ENCODE measurements around the gene CBX4.

The CBX4 gene

DNA sequence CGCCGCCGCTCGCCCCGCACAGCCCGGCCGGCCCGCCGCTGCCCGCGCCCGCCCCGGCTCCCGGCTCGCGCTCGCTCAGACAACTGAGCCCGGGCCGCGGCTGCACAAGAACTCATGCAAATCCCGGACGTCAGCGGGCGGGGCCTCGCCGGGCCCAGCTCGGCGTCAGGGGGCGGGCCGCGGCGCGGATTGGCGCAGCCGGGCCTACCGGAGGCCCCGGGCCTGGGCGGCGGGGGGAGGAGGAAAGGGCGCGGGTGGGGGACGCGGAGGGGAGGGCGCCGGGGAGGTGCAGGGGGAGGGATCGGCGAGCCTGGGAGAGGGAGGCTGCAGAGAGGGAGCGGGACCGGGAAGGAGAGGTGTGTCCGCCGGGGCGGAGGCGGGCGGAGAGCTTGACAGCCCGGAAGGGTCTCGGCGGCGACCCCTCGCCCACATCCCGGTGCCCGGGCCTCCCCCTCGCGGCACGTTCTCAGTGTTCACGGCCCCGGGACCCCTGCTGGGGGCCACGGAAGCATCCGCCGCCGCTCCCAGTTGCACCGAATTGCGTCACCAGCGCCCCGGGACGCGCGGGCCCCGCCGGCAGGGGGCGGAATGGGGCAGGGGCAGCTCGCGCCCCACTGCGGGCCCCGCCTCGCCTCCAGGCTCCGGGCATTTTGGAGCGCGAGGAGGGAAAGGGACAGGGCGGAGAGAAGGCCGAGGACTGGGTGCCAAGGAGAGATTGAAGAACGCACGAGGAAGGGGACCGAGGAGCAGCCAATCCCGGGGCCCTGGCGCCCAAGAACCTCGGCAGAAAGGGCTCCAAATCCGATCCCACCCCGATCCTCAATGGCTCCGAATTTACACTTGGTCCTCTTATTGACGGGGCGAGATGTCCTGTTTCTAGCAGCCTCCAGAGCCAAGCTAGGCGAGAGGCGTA, at the start of gene CBX4:
TSS of gene CBX4 (minus strand) at position 85 of the 913 bp plus-strand sequence. CDS start 189 bp downstream, outside the sequence.
- peak; percentile 92 to 97 for DNase-seq

DNA sequence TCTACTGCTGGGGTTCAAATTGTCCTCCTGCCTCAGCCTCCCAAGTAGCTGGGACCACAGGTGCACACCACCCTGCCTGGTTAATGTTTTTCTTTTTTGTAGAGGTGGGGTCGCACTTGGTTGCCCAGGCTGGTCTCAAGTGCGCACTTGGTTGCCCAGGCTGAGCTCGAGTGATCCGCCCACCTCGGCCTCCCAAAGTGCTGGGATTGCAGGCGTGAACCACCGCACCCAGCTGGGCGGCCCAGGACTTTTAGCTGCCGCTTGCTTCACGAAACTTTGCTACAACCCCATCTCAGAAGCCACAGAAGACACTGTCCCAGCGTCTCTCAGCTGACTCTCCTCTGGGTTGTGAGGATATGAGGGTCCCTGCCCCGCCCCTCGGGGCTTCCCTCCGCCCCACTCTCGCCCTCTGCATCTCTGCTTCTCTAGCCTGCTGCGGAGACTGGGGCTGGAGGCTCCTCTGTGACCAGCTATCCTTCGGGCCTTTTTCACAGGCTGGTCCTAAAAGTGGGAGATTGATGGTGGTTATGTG, 48.8 kb upstream of the CBX4 start:
- no peak for DNase-seq

DNA sequence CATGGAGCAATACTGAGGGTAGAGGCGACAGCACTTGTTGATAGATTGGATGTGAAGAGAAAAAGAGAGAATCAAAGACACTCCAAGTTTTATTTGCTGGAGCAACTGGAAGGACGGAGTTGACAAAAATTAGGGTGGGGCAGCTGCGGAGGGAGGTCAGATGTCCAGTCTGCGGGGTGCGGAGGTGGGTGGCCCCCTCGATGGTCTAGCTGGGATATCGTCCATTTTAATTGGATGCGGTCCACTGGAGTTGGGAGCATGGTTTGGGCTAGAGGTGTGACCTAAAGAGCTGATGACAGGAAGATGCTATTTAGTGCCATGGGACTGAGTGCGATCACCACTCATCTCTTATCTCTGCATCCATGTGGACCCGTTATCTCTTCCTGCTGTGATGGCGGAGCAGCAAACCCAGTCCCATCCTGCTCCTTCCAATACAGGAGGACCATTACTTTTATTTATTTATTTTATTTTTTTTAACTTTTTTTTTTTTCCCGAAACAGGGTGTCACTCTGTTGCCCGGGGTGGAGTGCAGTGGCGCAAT, 48.3 kb upstream of the CBX4 start:
- DNase-seq, result no peak

DNA sequence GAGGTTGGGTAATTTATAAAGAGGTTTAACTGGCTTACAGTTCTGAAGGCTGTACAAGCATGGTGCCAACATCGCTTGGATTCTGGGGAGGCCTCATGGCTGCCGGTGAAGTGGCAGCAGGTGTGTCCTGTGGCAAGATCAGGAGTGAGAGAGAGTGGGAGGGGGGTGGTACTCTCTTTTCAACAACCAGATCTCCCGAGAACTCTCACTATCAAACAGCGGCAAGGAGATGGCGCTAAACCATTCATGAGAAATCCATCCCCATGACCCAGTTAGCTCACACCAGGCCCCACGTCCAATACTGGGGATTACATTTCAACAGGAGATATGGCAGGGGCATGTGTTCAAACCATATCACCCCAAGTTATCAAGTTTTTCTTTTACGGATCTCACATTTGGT, 44.0 kb upstream of the CBX4 start:
- no peak for DNase-seq

DNA sequence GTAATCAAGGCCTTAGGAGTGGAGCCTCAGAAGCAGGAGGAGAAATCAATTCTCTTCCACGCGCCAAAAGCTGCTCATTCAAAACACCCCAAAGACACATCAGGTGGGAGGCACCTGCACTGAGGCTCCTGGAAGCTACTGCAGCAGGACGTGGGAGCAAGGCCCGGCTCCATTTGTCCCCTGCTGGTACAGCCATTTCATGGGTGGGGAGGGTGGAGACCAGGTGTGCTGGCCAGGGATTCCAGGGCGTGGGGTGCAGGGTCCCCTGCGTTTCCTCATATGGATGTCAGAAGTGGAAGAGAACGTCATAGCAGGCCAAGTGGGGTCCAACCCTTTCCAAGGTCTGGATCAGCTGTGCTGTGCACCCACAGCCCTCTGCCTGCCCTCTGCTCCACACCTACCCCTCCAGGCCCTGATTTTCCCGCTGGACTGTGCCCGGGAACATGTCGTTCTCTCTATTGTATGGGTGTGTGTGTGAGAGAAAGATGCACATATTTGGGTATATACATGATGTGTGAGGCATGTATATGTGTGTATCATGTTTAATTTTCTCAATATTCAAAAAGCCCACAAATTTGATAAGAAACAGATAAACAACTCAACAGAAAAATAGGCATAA, 39.2 kb upstream of the CBX4 start:
- no peak for DNase-seq

DNA sequence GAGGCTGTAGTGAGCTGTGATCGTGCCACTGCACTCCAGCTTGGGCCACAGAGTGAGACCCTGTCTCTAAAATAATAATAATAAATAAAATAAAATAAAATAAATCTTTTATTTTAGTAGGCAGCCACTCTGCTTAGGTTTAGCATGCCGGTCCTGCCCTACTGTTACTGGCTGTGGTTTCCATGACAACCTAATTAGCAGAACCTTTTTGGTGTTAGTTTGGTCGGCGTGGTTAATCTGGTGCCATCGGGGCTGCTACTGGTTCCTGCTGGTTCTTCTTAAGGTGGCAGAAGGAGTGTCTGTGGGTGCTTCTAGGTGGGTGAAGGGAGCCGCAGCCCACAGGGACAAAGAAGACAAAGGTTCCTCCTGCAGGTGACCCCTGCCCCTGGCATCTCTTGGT, 37.8 kb upstream of the CBX4 start:
- DNase-seq, result no peak

DNA sequence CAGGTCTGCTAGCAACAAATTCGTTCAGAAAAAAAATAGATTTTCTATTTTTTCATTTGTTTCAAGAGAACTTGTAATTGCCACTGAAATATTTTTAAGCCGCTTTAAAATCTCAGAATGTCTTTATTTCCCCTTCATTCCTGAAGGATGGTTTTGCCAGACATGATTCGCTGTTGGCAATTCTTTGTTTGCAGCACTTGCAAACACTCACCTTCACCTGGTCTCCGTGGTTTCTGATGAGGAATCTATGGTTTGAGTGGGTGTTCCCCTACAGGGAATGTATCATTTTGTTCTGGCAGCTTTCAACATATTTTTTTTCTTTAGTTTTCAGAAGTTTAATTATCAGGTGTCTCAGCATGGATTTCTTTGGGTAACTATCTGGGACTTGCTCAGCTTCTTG, 36.3 kb upstream of the CBX4 start:
- DNase-seq, result no peak

DNA sequence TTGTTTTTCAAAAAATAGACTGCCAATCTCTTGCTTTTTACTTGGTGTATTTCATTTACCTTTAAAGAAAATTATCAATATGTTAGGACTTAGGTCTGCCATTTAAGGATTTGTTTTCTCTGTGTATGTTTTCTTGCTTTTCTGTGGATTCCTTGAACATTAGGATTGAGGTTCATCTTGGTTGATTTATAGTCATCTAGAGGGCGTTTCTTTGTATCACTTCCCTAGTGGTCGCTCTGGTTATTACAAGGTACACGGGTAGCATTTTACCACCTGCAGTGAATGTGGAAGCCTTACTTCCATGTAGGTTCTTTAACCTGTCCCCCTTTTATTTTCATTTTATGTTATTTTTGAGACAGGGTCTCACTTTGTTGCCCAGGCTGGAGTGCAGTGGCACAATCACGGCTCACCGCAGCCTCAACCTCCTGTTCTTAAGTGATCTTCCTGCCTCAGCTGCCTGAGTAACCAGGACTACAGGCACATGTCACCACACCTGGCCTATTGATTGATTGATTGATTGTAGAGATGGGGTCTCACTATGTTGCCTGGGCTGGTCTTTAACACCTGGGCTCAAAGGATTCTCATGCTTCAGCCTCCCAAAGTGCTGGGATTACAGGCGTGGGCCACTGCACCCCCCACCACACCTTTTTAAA, 35.2 kb upstream of the CBX4 start:
- peak; percentile 40 to 68 for DNase-seq

DNA sequence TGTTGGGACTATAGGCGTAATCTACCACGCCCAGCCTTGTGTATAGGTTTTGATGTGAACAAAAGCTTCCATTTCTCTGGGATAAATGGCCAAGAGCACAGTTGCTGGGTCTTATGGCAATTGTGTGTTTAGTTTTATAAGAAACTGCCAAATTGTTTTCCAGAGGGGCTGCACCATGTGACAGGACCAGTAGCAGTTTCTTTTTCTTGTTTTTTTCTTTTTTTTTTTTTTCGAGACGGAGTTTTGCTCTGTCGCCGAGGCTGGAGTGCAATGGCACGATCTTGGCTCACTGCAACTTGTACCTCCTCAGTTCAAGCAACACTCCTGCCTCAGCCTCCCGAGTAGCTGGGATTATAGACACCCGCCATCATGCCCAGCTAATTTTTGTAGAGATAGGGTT, 34.3 kb upstream of the CBX4 start:
- no peak for DNase-seq

DNA sequence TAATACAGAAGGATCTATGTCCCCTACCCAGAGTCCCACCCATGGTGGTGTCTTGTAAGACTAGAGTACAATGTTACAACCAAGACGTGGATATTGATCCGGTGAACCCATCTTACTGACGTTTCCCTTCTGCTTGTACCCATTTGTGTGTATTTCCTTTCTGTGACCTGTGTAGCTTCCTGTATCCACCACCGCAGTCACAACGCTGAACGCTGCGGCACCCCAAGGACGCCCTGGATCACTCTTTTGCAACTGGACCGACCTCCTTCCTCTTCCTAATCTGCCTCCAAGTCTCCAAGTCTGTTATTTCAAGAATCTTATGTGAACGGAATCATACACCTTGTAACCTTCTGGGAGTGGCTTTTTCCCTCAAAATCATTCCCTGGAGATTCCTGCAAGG, 33.5 kb upstream of the CBX4 start:
- DNase-seq, result no peak

DNA sequence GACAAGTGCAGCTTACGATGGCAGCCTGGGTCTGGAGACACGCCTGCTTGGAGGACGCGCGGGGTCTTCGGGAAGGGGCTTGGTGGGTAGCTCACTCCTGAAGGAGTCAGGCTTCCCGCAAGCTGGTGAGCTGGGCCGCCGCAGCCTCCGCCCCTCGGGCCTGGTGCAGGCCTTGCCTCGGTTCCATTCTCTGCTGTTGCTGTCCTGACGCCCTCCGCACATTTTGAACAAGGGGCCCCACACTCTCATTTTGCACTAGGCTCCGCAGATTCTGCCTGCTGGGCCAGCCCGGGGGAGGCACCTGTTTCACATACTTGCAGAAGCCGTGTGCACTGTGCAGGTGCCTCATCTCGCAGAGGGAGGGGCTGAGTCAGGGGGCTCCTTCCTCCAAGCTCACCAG, 31.9 kb upstream of the CBX4 start:
- no peak for DNase-seq

DNA sequence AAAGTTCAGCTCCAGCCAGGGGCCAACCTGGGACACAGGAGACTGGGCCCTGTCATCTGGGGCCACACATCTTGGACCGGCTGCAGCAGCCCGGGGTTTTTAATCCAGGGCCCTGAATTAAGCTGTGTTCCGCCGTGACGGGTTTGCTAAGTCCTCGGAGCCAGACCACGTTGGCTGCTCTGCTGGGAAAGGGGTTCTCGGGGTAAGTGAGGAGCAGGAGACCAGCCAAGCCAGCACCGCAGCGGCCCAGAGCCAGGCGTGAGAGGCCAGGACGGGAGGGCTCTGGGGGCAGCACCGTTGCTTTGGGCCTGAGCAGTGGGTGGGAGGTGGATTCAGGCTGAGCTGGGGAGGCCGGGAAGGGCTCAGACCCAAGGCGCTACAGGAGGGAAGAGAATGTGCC, 31.3 kb upstream of the CBX4 start:
- DNase-seq, result no peak

DNA sequence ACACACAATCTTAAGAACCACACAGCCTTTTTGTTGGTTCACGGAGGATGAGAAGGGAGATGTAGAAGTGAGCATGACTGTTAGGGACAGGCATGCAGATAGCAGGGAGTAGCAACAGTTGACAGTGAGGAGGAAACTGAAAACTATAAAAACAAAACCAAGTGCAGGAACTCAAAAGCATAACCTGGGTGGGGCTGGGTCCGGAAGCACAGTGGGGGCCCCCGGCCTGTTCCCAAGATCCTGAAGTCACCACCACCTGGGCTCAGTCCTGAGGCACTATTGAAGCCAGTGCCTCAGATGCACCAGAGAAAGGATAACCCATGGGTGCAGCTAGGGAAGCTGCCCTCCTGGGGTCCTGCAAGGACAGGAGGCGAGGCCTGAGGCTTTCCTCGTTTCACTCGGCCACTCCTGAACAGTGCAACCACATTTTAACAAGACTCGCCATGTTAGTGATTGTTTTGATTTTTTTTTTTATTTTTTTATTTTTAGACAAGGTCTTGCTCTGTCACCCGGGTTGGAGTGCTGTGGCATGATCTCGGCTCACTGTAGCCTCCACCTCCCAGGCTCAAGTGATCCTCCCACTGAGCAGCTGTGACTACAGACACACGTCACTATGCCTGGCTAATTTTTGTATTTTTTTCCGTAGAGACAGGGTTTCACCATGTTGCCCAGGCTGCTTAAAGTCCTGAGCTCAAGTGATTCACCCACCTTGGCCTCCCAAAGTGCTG, 27.7 kb upstream of the CBX4 start:
- no peak for DNase-seq

DNA sequence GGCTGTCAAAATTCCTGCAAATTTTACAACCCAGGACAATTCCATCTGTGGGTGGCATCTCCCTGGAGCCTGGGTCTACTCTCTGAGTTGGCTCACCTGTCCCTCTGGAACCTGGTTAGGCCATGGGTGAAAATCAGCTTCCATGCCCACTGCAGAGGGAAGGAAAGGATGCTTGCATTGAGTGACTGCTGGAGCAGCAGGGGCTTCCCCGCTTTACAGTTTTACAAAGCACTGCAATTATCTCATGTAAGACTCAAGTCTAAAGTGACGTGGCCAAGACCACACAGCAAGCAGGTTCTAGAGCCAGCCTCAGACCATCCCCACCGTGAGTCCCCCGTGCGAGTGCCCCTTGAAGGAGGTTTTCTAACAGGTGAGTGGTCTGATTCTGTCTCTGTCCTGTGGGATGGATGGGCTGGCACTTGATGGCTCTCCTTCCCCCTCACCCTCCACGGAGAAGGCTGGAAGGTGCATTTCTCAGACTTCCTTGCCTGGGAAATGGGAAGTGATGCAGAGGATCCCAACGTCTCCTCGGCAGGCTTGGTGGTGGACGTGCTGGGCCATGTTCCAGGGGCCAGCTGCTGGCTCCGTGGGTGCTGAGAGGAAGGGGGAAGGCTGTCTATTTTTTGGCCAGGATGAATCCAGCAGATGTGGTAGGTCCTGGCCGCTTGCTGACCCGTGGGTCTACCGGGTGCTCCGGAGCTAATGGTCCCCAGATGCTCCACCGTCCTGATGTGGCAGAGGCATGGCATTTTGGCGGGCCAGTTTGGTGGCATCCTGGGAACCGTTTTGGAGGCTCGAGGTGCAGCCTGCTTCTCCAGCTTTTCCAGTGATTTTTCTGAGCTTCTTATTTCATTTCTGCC, 26.3 kb upstream of the CBX4 start:
- no peak for DNase-seq

DNA sequence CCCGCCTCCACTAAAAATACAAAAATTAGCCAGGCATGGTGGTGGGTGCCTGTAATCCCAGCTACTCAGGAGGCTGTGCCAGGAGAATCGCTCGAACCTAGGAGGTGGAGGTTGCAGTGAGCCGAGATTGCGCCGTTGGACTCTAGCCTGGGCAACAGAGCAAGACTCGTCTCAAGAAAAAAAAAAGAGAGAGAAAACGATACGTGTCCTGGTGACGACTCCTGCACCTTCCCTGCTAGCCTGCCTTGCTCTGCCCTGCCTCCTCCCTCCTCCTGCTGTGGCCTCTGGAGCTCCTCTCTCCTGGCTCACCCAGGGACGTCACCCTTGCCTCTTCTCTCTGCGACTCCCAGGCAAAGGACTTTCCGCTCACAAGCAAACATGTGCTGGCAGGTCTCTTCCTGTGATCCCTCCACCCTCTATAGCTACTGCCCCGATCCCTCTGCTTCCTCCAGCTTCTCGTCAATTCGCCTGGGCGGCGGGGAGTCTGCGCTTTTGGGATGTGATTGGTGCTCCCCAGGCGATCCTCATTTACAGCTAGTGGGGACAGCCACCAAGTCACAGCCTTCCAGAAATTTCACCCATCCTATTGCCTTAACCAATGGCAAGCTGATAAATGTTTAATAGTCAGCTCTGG, 25.5 kb upstream of the CBX4 start:
- DNase-seq, result no peak

DNA sequence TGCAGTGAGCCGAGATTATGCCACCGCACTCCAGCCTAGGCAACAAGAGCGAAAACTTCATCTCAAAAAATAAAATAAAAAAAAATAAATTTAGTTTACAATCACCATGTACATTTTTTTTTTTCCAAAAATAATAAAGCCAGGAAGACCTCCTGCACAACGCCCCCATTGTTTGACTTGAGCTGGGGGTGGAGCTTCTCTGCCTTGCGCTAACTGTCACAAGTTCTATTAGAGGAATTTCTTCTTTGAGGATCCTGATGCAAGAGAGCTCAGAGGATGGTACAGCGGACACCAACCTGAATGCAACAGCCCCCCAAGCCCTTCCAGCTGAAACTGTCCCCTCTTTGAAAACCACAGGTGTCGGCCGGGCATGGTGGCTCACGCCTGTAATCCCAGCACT, 24.9 kb upstream of the CBX4 start:
- DNase-seq, result no peak

DNA sequence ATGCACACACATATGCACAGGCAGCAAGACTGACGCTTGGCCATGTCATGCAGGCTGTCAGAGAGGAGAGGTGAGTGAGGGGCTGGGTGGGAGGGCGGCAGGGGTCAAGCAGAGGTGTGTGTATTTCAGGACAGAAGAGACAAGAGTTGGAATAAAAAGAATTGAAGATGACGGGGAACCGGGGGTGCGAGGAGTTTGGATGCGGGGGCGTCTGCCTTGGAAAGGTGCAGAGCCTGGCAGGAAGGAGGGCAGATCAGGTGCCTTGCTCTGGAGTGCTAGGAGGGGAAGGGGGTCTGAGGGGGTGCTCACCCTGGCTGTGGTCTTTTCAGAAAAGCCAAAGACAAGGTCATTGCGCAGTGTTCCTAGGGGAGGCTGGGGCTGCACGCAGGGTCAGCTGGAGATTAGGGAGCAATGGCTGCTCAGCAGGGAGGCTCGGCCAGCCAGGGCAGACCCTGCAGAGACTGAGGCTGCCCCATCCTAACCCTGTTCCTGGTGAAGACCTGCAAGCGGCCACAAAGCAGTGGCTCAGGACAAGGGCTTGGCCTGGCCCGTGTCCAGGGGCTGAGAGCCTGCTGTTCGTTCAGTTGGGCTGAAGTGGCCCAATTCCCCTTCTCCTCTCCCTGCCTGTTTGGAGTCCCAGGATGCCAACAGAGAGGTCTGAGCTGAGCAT, 23.7 kb upstream of the CBX4 start:
- DNase-seq, result no peak

DNA sequence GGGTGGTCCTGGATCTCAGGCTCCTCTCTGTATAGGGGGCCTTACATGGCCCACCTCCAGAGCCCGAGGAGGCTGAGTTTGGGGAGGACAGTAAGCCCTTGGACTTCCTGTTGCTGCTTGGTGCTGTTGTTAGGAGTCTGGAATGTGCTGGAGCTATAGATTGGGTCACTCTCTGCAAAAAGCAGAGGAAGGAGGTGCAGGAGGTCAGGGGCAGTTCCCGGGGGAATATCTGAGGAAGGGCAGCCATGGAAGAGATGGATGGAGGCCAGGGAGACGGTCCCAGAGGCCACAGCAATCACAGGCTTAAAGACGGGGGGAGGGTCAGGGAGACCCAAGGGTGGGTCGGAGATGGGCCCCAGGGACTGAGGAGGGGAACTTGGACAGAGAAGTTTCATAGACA, 23.0 kb upstream of the CBX4 start:
- no peak for DNase-seq

DNA sequence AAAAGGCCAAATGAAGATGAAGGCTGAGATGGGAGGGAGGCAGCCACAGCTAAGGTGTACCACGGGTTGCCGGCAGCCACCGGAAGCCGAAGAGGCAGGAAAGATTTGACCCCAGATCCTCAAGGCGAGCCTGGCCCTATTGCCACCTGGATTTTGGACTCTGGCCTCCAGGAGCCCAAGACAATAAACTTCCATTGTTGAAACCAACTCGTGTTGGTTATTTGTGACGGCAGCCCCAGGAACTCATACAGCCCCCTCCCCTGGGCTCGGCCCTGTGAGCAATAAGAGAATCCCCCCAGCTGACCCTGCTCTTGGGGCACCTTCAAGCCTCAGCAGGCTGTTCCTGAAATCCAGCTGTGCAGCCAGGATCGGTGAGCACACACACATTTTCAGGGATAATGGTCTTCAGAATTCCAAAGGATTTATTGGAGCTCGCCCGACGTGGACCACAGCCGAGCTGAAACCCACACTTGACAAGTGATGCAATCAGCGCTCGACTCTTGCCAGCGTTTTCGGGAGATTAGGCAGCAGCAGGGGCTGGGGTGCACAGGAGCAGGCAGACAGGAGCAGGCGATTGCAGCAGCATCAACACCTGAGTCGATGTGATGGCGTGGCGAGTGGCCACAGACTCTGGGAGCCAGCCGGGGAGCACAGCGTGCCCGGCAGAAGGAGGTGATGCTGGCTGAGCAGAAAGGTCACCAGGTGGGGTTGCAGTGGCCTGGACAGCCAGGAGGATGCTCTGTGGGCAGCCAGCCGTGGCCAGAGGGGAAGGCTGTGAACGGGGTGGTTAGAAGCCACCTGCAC, 22.4 kb upstream of the CBX4 start:
- DNase-seq, result peak in 1 of 2 experiments; percentile 40
